ENCODE data around the gene TMEM175. TPM values are rescaled to one million over a fixed set of nuclear protein-coding genes. Genes with fewer than 3 reads are reported as not detected.

TMEM175 gene
- total RNA-seq, 1 donor from 2014 or later, result 56.5 TPM

- Histone ChIP-seq H3K4me3 (no peak overlapping the region), H3K27ac (no peak overlapping the region), H3K27me3 (no peaks in the 10 kb centered on the region), H3K36me3 (no peaks in the 10 kb centered on the region), H3K9me3 (no peaks in the 10 kb centered on the region), H3K4me1 (peaks cover 19% of the 10 kb centered on the region)
- TF ChIP-seq POLR2A (IDR thresholded peaks at IDR 0.05), result no peak
- TF ChIP-seq, protein P1, sequence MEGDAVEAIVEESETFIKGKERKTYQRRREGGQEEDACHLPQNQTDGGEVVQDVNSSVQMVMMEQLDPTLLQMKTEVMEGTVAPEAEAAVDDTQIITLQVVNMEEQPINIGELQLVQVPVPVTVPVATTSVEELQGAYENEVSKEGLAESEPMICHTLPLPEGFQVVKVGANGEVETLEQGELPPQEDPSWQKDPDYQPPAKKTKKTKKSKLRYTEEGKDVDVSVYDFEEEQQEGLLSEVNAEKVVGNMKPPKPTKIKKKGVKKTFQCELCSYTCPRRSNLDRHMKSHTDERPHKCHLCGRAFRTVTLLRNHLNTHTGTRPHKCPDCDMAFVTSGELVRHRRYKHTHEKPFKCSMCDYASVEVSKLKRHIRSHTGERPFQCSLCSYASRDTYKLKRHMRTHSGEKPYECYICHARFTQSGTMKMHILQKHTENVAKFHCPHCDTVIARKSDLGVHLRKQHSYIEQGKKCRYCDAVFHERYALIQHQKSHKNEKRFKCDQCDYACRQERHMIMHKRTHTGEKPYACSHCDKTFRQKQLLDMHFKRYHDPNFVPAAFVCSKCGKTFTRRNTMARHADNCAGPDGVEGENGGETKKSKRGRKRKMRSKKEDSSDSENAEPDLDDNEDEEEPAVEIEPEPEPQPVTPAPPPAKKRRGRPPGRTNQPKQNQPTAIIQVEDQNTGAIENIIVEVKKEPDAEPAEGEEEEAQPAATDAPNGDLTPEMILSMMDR (IDR thresholded peaks at IDR 0.05), result no peak
- no peak for TF ChIP-seq POLR2AphosphoS5 (IDR thresholded peaks at IDR 0.05; ENCODE audit: insufficient read depth in 1 of 2, low read depth in 1 of 2)
- intact Hi-C loops (cut with DNase I), result no loop called here
- no peak for DNase-seq (ENCODE audit: extremely low spot score in 2 of 2)
Observed at GRCh38 chr4:990746-991367, 58.6 kb downstream of the TMEM175 start.

DNA sequence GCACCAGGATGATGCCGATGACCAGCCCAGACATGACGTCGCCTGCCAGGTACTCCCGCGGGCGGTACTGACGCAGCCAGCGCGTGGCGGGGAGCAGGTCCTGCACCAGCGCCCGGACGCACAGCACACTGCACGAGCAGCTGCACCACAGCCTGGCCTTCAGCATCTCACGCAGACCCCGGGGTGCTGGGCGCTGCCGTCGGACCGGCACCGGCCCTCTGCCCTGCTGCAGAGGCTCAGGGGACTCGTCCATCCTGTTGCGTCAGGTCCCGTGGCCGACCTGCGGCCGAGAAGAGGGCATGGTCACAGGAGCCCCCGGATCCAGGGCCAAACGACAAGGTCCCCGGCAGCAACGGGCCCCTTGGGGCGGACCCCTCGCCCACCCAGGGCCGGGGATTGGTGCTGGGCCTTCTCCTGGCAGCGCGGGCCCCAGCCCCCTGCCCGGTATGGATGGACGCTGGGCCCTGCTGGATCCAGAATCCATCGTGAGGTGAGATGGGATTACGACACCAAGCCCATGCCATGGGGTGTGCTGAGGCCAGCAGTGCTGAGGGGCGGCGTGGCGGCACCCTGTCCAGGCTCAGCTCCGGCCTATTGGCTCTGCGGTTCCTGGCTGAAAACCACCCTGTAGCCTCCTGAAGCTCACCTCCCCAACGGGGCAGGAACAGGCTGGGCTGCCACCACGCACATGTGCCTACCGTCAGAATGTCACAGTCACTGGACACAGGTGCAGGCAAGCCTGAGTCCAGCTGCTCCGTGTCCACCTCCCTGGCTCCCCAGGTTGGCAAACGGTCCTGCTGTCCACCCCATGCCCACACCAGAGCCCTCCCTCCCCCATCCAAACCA is 59.4 kb downstream of the TMEM175 start:
- Histone ChIP-seq H3K27me3 (no peaks in the 10 kb centered on the region), H3K27ac (no peak overlapping the region), H3K36me3 (no peaks in the 10 kb centered on the region), H3K4me1 (peaks cover 13% of the 10 kb centered on the region), H3K9me3 (no peaks in the 10 kb centered on the region), H3K4me3 (no peak overlapping the region)
- DNase-seq (ENCODE audit: extremely low spot score in 2 of 2), result no peak
- no peak for TF ChIP-seq POLR2AphosphoS5 (IDR thresholded peaks at IDR 0.05; ENCODE audit: insufficient read depth in 1 of 2, low read depth in 1 of 2)
- TF ChIP-seq, protein P1 (IDR thresholded peaks at IDR 0.05), result no peak
- no peak for TF ChIP-seq POLR2A (IDR thresholded peaks at IDR 0.05)
- intact Hi-C loops (cut with DNase I), result no loop called here

DNA sequence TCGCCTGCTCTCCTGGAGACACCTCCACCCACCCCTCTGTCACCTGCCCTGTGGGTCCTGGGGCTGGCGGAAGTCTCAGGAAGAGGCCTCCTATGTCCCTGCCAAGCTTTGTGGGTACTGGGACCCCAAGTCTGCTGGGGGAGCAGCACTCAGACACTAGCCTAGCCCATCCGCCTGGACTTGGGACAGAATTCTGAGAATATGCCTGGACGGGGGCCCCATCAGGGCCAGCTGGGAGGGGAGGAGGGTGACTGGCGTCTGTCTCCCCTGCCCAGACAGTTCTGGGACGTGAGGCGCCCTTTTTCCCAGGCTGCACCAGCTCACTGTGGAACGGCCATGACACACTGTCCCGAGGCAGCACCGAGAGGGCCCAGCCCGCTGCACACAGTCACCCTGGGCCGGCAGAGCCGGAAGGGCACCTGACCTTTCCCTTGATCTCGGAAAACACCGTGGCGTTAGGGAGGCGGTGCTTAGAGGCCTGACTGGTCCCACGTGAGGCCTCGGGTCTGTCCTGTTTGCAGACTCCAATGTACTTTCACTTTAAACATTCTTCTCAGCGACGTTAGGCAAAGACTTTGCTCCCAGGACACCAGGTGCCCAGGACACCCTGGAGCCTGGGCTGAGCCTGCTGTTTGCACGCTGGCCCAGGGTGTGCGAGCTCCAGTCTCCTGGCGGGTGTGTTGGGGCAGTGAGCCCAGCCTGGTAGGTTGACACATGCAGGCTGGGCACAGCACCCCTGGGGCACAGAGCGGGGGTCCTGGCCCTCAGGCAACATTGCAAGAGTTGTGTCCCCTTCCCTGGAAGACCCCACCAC is 60.2 kb downstream of the TMEM175 start:
- intact Hi-C loops (cut with DNase I), result no loop called here
- Histone ChIP-seq H3K27ac (no peak overlapping the region), H3K36me3 (no peaks in the 10 kb centered on the region), H3K4me1 (peaks cover 15% of the 10 kb centered on the region), H3K4me3 (no peak overlapping the region), H3K27me3 (no peaks in the 10 kb centered on the region), H3K9me3 (no peaks in the 10 kb centered on the region)
- no peak for DNase-seq (ENCODE audit: extremely low spot score in 2 of 2)
- peak in 1 of 2 donors; percentile 36 for TF ChIP-seq POLR2AphosphoS5 (IDR thresholded peaks at IDR 0.05; ENCODE audit: insufficient read depth in 1 of 2, low read depth in 1 of 2)
- TF ChIP-seq POLR2A (IDR thresholded peaks at IDR 0.05), result no peak

GRCh38 chr4:993111-994029 is 61.1 kb downstream of the TMEM175 start, which contains the start of gene SLC26A1:
Gene SLC26A1 (minus strand): TSS chr4:993404. CDS start chr4:991703, 1,701 bp downstream.
- intact Hi-C loops (cut with DNase I), result no loop called here
- Histone ChIP-seq H3K27ac (no peak within 1 kb of the TSS), H3K4me1 (peaks cover 15% of the 10 kb centered on the region), H3K36me3 (no peaks in the 10 kb centered on the region), H3K4me3 (no peak within 1 kb of the TSS), H3K9me3 (no peaks in the 10 kb centered on the region), H3K27me3 (no peaks in the 10 kb centered on the region)
- no peak for DNase-seq (ENCODE audit: extremely low spot score in 2 of 2)
- TF ChIP-seq POLR2A (IDR thresholded peaks at IDR 0.05) (no peak), POLR2AphosphoS5 (IDR thresholded peaks at IDR 0.05; ENCODE audit: insufficient read depth in 1 of 2, low read depth in 1 of 2) (no peak)
- TF ChIP-seq, protein P1 (IDR thresholded peaks at IDR 0.05), result no peak

Data from vagina (tissue), 2 donors.